Osteoblast (primary cell): ENCODE data around the gene P2RX4. TPM values are rescaled to one million over a fixed set of nuclear protein-coding genes. Genes with fewer than 3 reads are reported as not detected.
A peak's percentile ranks its signal among the peaks of the same experiment; 100 is the strongest.
"Not testable (repeated sequence)": the region's sequence is repeated elsewhere in the genome, so short reads cannot be mapped to it uniquely, and the experiment has no call there.

Experiments used
- DNase-seq: peaks from one replicate; pipeline ENCODE4 v3.0.0; 2011; ENCODE audit warnings: low spot score, mixed read lengths; ENCODE audit not compliant: insufficient read length; ENCODE audit errors: missing footprints
- H2AFZ ChIP-seq: 2 replicates; pipeline ENCODE4 v1.6.0; 2011; ENCODE audit warnings: mild to moderate bottlenecking, low read length
- H3K27ac ChIP-seq: 2 replicates; pipeline ENCODE4 v1.5.1; 2011; ENCODE audit warnings: mild to moderate bottlenecking, low read depth, low read length, moderate library complexity
- H3K27me3 ChIP-seq: 2 replicates; pipeline ENCODE4 v1.6.0; 2012; ENCODE audit warnings: mild to moderate bottlenecking, control low read depth, inconsistent platforms, low read length, moderate library complexity; ENCODE audit not compliant: insufficient read depth
- H3K36me3 ChIP-seq: 2 replicates; pipeline ENCODE4 v1.5.1; 2011; ENCODE audit warnings: mild to moderate bottlenecking, low read length, control low read depth, moderate library complexity; ENCODE audit not compliant: insufficient read depth
- H3K4me1 ChIP-seq: 2 replicates; pipeline ENCODE4 v1.5.1; 2011; ENCODE audit warnings: mild to moderate bottlenecking, low read length, control low read depth, moderate library complexity; ENCODE audit not compliant: insufficient read depth
- H3K4me2 ChIP-seq: 2 replicates; pipeline ENCODE4 v1.6.0; 2011; ENCODE audit warnings: mild to moderate bottlenecking, low read length; ENCODE audit not compliant: insufficient read depth
- H3K4me3 ChIP-seq: fragments of 200-600 bp; sonication (generic); 3 replicates; pipeline ENCODE4 v1.5.1; 2012; ENCODE audit warnings: mild to moderate bottlenecking, low read length, inconsistent platforms; ENCODE audit not compliant: insufficient read depth
- H3K79me2 ChIP-seq: 2 replicates; pipeline ENCODE4 v1.6.0; 2012; ENCODE audit warnings: mild to moderate bottlenecking, low read length, control low read depth, inconsistent platforms; ENCODE audit not compliant: insufficient read depth
- H3K9me3 ChIP-seq: 2 replicates; pipeline ENCODE4 v1.5.1; 2011; ENCODE audit warnings: low read depth, low read length, control low read depth
- H4K20me1 ChIP-seq: 2 replicates; pipeline ENCODE4 v1.6.0; 2012; ENCODE audit warnings: mild to moderate bottlenecking, low read length, control low read depth; ENCODE audit not compliant: insufficient read depth
- CTCF ChIP-seq: IDR thresholded peaks from 2 replicates; pipeline ENCODE4 v1.5.1; 2011; ENCODE audit warnings: mild to moderate bottlenecking, low read depth, low read length, moderate library complexity; ENCODE audit errors: extremely low read depth
- total RNA-seq: library from RNA; depleted of rRNA; stranded (reverse); fragments of >200 nt; gene quantifications from 2 replicates; pipeline ENCODE4 v1.2.3, GENCODE V29; 2012

The P2RX4 gene
- total RNA-seq, 1 donor: 23.5 TPM

GRCh38 chr12:121222847-121223246, 12.9 kb downstream of the P2RX4 start:
- Histone ChIP-seq H3K27me3 (no peaks in the 10 kb centered on the region), H3K36me3 (no peaks in the 10 kb centered on the region), H3K27ac (no peak overlapping the region), H3K9me3 (no peaks in the 10 kb centered on the region), H3K4me1 (no peaks in the 10 kb centered on the region), H2AFZ (no peak overlapping the region), H3K4me2 (no peak overlapping the region), H3K4me3 (no peak overlapping the region), H3K79me2 (no peaks in the 10 kb centered on the region), H4K20me1 (no peaks in the 10 kb centered on the region)
- TF ChIP-seq CTCF: no peak
- DNase-seq: peak; percentile 42

GRCh38 chr12:121223292-121224285, 13.7 kb downstream of the P2RX4 start:
- peak; percentile 37 for TF ChIP-seq CTCF
- Histone ChIP-seq H3K36me3 (no peaks in the 10 kb centered on the region), H4K20me1 (no peaks in the 10 kb centered on the region), H3K4me1 (no peaks in the 10 kb centered on the region), H3K27ac (no peak overlapping the region), H3K9me3 (no peaks in the 10 kb centered on the region), H3K79me2 (no peaks in the 10 kb centered on the region), H3K27me3 (no peaks in the 10 kb centered on the region), H2AFZ (no peak overlapping the region), H3K4me3 (no peak overlapping the region), H3K4me2 (no peak overlapping the region)
- DNase-seq: peak; percentile 17

GRCh38 chr12:121224591-121224990, 14.7 kb downstream of the P2RX4 start:
- Histone ChIP-seq H3K9me3 (no peaks in the 10 kb centered on the region), H3K4me2 (no peak overlapping the region), H3K36me3 (no peaks in the 10 kb centered on the region), H3K27ac (no peak overlapping the region), H3K4me1 (no peaks in the 10 kb centered on the region), H3K27me3 (no peaks in the 10 kb centered on the region), H2AFZ (no peak overlapping the region), H3K79me2 (no peaks in the 10 kb centered on the region), H4K20me1 (no peaks in the 10 kb centered on the region), H3K4me3 (no peak overlapping the region)
- no peak for TF ChIP-seq CTCF
- peak; percentile 29 for DNase-seq

DNA sequence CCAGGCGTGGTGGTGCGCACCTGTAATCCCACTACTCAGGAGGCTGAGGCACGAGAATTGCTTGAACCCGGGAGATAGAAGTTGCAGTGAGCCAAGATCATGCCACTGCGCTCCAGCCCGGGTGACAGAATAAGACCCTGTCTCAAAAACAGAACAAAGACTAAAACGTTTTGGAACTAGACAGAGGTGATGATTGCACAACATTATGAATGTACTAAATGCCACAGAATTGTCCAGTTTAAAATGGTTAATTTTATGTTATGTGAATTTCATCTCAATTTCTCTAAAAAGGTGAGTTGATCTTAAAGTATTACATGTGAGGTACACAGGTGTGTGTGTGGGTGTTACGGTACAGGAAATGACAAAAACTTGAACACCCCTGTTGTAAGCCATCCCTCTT, 16.5 kb downstream of the P2RX4 start:
- no peaks in the 10 kb centered on the region for H4K20me1 ChIP-seq
- no peaks in the 10 kb centered on the region for H3K79me2 ChIP-seq
- no peaks in the 10 kb centered on the region for H3K4me1 ChIP-seq
- H2AFZ ChIP-seq: no peak overlapping the region
- H3K27me3 ChIP-seq: no peaks in the 10 kb centered on the region
- H3K27ac ChIP-seq: no peak overlapping the region
- no peak overlapping the region for H3K4me2 ChIP-seq
- H3K36me3 ChIP-seq: no peaks in the 10 kb centered on the region
- DNase-seq: no peak
- H3K4me3 ChIP-seq: no peak overlapping the region
- no peak for TF ChIP-seq CTCF
- H3K9me3 ChIP-seq: no peaks in the 10 kb centered on the region

DNA sequence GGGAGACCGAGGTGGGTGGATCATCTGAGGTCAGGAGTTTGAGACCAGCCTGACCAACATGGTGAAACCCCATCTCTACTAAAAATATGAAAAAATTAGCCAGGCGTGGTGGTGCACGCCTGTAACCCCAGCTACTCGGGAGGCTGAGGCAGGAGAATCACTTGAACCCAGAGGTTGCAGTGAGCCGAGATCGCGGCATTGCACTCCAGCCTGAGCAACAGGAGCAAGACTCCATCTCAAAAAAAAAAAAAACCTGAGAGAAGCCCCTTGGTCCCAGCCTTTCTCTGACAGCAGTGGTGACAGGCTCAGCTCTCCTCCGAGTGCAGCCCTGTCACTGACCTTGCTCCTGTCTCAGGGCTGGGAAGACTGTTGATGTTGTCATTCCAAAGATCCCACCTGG, 16.9 kb downstream of the P2RX4 start:
- not testable (repeated sequence) for H2AFZ ChIP-seq, DNase-seq, H4K20me1 ChIP-seq, H3K4me2 ChIP-seq, H3K4me3 ChIP-seq, H3K27me3 ChIP-seq, H3K9me3 ChIP-seq, H3K27ac ChIP-seq, H3K36me3 ChIP-seq, H3K79me2 ChIP-seq, H3K4me1 ChIP-seq
